Naive thymus-derived CD4-positive, alpha-beta T cell (primary cell): Measurements from ENCODE around the gene KCNK15. TPM values are rescaled to one million over a fixed set of nuclear protein-coding genes. Genes with fewer than 3 reads are reported as not detected.
A peak's percentile ranks its signal among the peaks of the same experiment; 100 is the strongest.

Experiments used
- ATAC-seq: fragments of 150-1000 bp; cut with Tn5 transposase; 2 replicates; pipeline ENCODE4 v1.10.0; 2021; ENCODE audit warnings: mild to moderate bottlenecking, moderate library complexity
- CTCF ChIA-PET: fragments of 350-600 bp; sonication (Branson Sonifier 250); formaldehyde crosslinking; loops from one replicate; lab custom pipeline; 2021; ENCODE audit warnings: antibody characterized with exemption; lab: Charles Lee
- POLR2A ChIA-PET: fragments of 350-600 bp; sonication (Branson Sonifier 250); formaldehyde crosslinking; loops from one replicate; lab custom pipeline; 2021; ENCODE audit warnings: antibody characterized with exemption, inconsistent platforms; lab: Charles Lee
- DNase-seq, 9 donors: peaks; one replicate each; pipeline versions ENCODE4 v3.0.0 to v3.0.0-alpha.2; 2020 to 2022; ENCODE audit warnings: mixed read lengths in 1 of 9
- H3K27ac ChIP-seq: one replicate; pipeline ENCODE4 v1.7.0; 2013; ENCODE audit warnings: mild to moderate bottlenecking, low read depth, low read length, moderate library complexity
- H3K27me3 ChIP-seq, 2 donors: one replicate each; pipeline ENCODE4 v1.7.0; 2013; ENCODE audit warnings: low read length in 2 of 2, mild to moderate bottlenecking in 2 of 2, moderate library complexity in 2 of 2; ENCODE audit not compliant: control insufficient read depth in 2 of 2, insufficient read depth in 2 of 2
- H3K36me3 ChIP-seq, 3 experiments: 1 replicate in 2 of 3; 2 replicates in 1 of 3; pipeline ENCODE4 v1.7.0; 2013; ENCODE audit warnings: low read length in 3 of 3, mild to moderate bottlenecking in 3 of 3, moderate library complexity in 1 of 3; ENCODE audit not compliant: insufficient read depth in 3 of 3, control insufficient read depth in 2 of 3
- H3K4me1 ChIP-seq, 2 donors: one replicate each; pipeline ENCODE4 v1.7.0; 2013; ENCODE audit warnings: low read length in 2 of 2, mild to moderate bottlenecking in 2 of 2, moderate library complexity in 1 of 2; ENCODE audit not compliant: control insufficient read depth in 2 of 2, insufficient read depth in 2 of 2
- H3K4me3 ChIP-seq: 2 replicates; pipeline ENCODE4 v1.7.0; 2013; ENCODE audit warnings: mild to moderate bottlenecking, low read length
- H3K9me3 ChIP-seq, 3 experiments: 1 replicate in 2 of 3; 2 replicates in 1 of 3; pipeline ENCODE4 v1.7.0; 2013; ENCODE audit warnings: low read length in 3 of 3; ENCODE audit not compliant: control insufficient read depth in 2 of 3
- H3K27ac Mint-ChIP-seq, 9 donors: one replicate each; pipeline ENCODE4 v1.8.0; 2020 to 2022; ENCODE audit warnings: mixed read lengths in 9 of 9, mild to moderate bottlenecking in 8 of 9, moderate library complexity in 5 of 9, inconsistent platforms in 2 of 9
- H3K27me3 Mint-ChIP-seq, 5 donors: one replicate each; pipeline ENCODE4 v1.8.0; 2021 to 2022; ENCODE audit warnings: mixed read lengths in 5 of 5, mild to moderate bottlenecking in 1 of 5
- H3K36me3 Mint-ChIP-seq, 5 donors: one replicate each; pipeline ENCODE4 v1.8.0; 2020 to 2022; ENCODE audit warnings: mixed read lengths in 5 of 5, mild to moderate bottlenecking in 3 of 5, inconsistent platforms in 1 of 5
- H3K4me1 Mint-ChIP-seq, 7 donors: one replicate each; pipeline ENCODE4 v1.8.0; 2020 to 2022; ENCODE audit warnings: mixed read lengths in 7 of 7, mild to moderate bottlenecking in 3 of 7, inconsistent platforms in 1 of 7
- H3K4me3 Mint-ChIP-seq, 10 donors: one replicate each; pipeline ENCODE4 v1.8.0; 2020 to 2022; ENCODE audit warnings: mild to moderate bottlenecking in 10 of 10, mixed read lengths in 10 of 10, moderate library complexity in 6 of 10, inconsistent platforms in 2 of 10
- H3K9me3 Mint-ChIP-seq, 11 donors: one replicate each; pipeline ENCODE4 v1.8.0; 2020 to 2022; ENCODE audit warnings: mixed read lengths in 11 of 11, mild to moderate bottlenecking in 4 of 11, inconsistent platforms in 1 of 11, moderate library complexity in 1 of 11
- intact Hi-C, 2 donors: fragments of 100-400 bp; cut with micrococcal nuclease; formaldehyde crosslinking; loops; one replicate each; pipeline ENCODE4 v1.15.1; 2023
- polyA plus RNA-seq, 2 donors: library from polyadenylated mRNA; unstranded; fragments of 300-500 nt; fragmentation: Illumina TruSeq; gene quantifications; one replicate each; pipeline ENCODE4 v1.2.3, GENCODE V29; 2021
- total RNA-seq, 6 experiments: library from RNA in 5 of 6; stranded (reverse) in 5 of 6; gene quantifications; 1 replicate in 5 of 6; 2 replicates in 1 of 6; pipeline ENCODE4 v1.2.3 and lab custom pipeline; 2021 to 2026

KCNK15 gene
- total and polyA plus RNA-seq, 7 experiments from 2014 or later = 0.19 TPM; not detected in 6

- H3K27me3 ChIP-seq = no peaks in the 10 kb centered on the region
- Mint-ChIP-seq H3K4me1 (peaks cover 10 to 20% (median 15%) of the 10 kb centered on the region in 7 donors), H3K9me3 (peaks cover 0 to 9% (median 0%) of the 10 kb centered on the region in 11 donors), H3K4me3 (no peak overlapping the region), H3K27ac (no peak overlapping the region), H3K36me3 (peaks cover 0 to 13% (median 0%) of the 10 kb centered on the region in 5 donors), H3K27me3 (no peaks in the 10 kb centered on the region)
- ATAC-seq (no peak), DNase-seq (no peak)
- CTCF ChIA-PET = interaction anchor here (0.6 to 2.1 kb wide), 9 partner anchors 43 to 519 kb away, joined by 3 to 8 read pairs (median 4); partner anchors contain the start of gene ADA
- POLR2A ChIA-PET = no interaction called here
- H3K4me3 ChIP-seq = no peak overlapping the region
- H3K27ac ChIP-seq = no peak overlapping the region
- no peaks in the 10 kb centered on the region for H3K36me3 ChIP-seq
- intact Hi-C loops = loop anchor here (2.0 to 10.0 kb wide), 6 partner anchors 118 to 418 kb away; partner anchors contain the start of genes SERINC3 (in 2 of the 2), FITM2 (in 1 of the 2), TTPAL (in 1 of the 2) and YWHAB (in 1 of the 2)
- no peaks in the 10 kb centered on the region for H3K9me3 ChIP-seq
- no peaks in the 10 kb centered on the region for H3K4me1 ChIP-seq
These were observed 13.3 kb upstream of the KCNK15 start for GRCh38 chr20:44732327-44732726.

GRCh38 chr20:44733341-44734069 is 12.2 kb upstream of the KCNK15 start:
- H3K4me1 Mint-ChIP-seq = peaks cover 11 to 23% (median 20%) of the 10 kb centered on the region in 7 donors
- H3K4me3 Mint-ChIP-seq = no peak overlapping the region
- peaks cover 0 to 18% (median 0%) of the 10 kb centered on the region in 5 donors for H3K36me3 Mint-ChIP-seq
- Histone ChIP-seq H3K9me3 (no peaks in the 10 kb centered on the region), H3K27me3 (no peaks in the 10 kb centered on the region), H3K36me3 (no peaks in the 10 kb centered on the region), H3K27ac (no peak overlapping the region), H3K4me3 (no peak overlapping the region), H3K4me1 (no peaks in the 10 kb centered on the region)
- ATAC-seq (peak; percentile 77), DNase-seq (peak; percentile 34 to 73 (median 57))
- peaks cover 0 to 10% (median 0%) of the 10 kb centered on the region in 11 donors for H3K9me3 Mint-ChIP-seq
- no peaks in the 10 kb centered on the region for H3K27me3 Mint-ChIP-seq
- POLR2A ChIA-PET = interaction anchor here (1.1 kb wide), 1 partner anchor 123 kb away, joined by 4 read pairs; no protein-coding TSS in a partner anchor
- H3K27ac Mint-ChIP-seq = peak overlapping the region in 1 of 9 donors; percentile 32
- CTCF ChIA-PET = interaction anchor here (0.9 to 2.1 kb wide), 9 partner anchors 48 to 520 kb away, joined by 3 to 8 read pairs (median 6); no protein-coding TSS in a partner anchor
- intact Hi-C loops = loop anchor here (1.0 to 10.0 kb wide), 14 partner anchors 48 to 617 kb away; partner anchors contain the start of genes SERINC3 (in 2 of the 2), FITM2 (in 1 of the 2), TTPAL (in 1 of the 2) and YWHAB (in 1 of the 2)

- no peak overlapping the region for H3K27ac ChIP-seq
- H3K27me3 ChIP-seq = no peaks in the 10 kb centered on the region
- CTCF ChIA-PET = no interaction called here
- no peaks in the 10 kb centered on the region for H3K27me3 Mint-ChIP-seq
- no peaks in the 10 kb centered on the region for H3K36me3 ChIP-seq
- H3K4me1 Mint-ChIP-seq = peaks cover 14 to 27% (median 25%) of the 10 kb centered on the region in 7 donors
- peaks cover 0 to 21% (median 0%) of the 10 kb centered on the region in 5 donors for H3K36me3 Mint-ChIP-seq
- no peak overlapping the region for H3K4me3 ChIP-seq
- H3K4me3 Mint-ChIP-seq = no peak overlapping the region
- peaks cover 0 to 13% (median 0%) of the 10 kb centered on the region in 11 donors for H3K9me3 Mint-ChIP-seq
- POLR2A ChIA-PET = no interaction called here
- ATAC-seq (no peak), DNase-seq (no peak)
- intact Hi-C loops = loop anchor here (2.0 to 10.0 kb wide), 6 partner anchors 120 to 518 kb away; partner anchors contain the start of genes SERINC3 (in 2 of the 2), FITM2 (in 1 of the 2) and YWHAB (in 1 of the 2)
- no peaks in the 10 kb centered on the region for H3K9me3 ChIP-seq
- no peaks in the 10 kb centered on the region for H3K4me1 ChIP-seq
- no peak overlapping the region for H3K27ac Mint-ChIP-seq
These were observed 10.7 kb upstream of the KCNK15 start for GRCh38 chr20:44734938-44735337.

GRCh38 chr20:44735816-44736169 is 9.9 kb upstream of the KCNK15 start:
- ChIA-PET POLR2A (no interaction called here), CTCF (no interaction called here)
- peaks cover 11 to 27% (median 25%) of the 10 kb centered on the region in 7 donors for H3K4me1 Mint-ChIP-seq
- H3K9me3 Mint-ChIP-seq = peaks cover 0 to 13% (median 0%) of the 10 kb centered on the region in 11 donors
- no peaks in the 10 kb centered on the region for H3K27me3 ChIP-seq
- H3K27ac ChIP-seq = no peak overlapping the region
- peak overlapping the region in 5 of 9 donors; percentile 13 to 91 (median 71) for H3K27ac Mint-ChIP-seq
- peaks cover 0 to 21% (median 0%) of the 10 kb centered on the region in 5 donors for H3K36me3 Mint-ChIP-seq
- H3K4me1 ChIP-seq = no peaks in the 10 kb centered on the region
- no peak for DNase-seq
- no peaks in the 10 kb centered on the region for H3K36me3 ChIP-seq
- ATAC-seq = no peak
- H3K4me3 ChIP-seq = no peak overlapping the region
- peak overlapping the region in 7 of 10 donors; percentile 29 to 83 (median 72) for H3K4me3 Mint-ChIP-seq
- no peaks in the 10 kb centered on the region for H3K9me3 ChIP-seq
- H3K27me3 Mint-ChIP-seq = no peaks in the 10 kb centered on the region
- intact Hi-C loops = loop anchor here (2.0 to 10.0 kb wide), 6 partner anchors 121 to 525 kb away; partner anchors contain the start of genes FITM2 (in 1 of the 2), OSER1 (in 1 of the 2), SERINC3 (in 1 of the 2) and YWHAB (in 1 of the 2)

GRCh38 chr20:44736170-44737021 is 9.3 kb upstream of the KCNK15 start:
- Histone ChIP-seq H3K36me3 (no peaks in the 10 kb centered on the region), H3K4me1 (no peaks in the 10 kb centered on the region), H3K4me3 (no peak overlapping the region), H3K27me3 (no peaks in the 10 kb centered on the region), H3K27ac (no peak overlapping the region), H3K9me3 (no peaks in the 10 kb centered on the region)
- H3K27me3 Mint-ChIP-seq = peaks cover 0 to 2% (median 0%) of the 10 kb centered on the region in 5 donors
- ChIA-PET POLR2A (no interaction called here), CTCF (interaction anchor here (0.9 to 1.3 kb wide), 2 partner anchors 10 to 53 kb away, joined by 3 read pairs; no protein-coding TSS in a partner anchor)
- H3K36me3 Mint-ChIP-seq = peaks cover 0 to 21% (median 0%) of the 10 kb centered on the region in 5 donors
- ATAC-seq (peak; percentile 79), DNase-seq (peak in 7 of 9 donors; percentile 29 to 50 (median 42))
- H3K4me1 Mint-ChIP-seq = peaks cover 11 to 27% (median 25%) of the 10 kb centered on the region in 7 donors
- H3K4me3 Mint-ChIP-seq = peak overlapping the region; percentile 29 to 83 (median 71)
- intact Hi-C loops = loop anchor here (2.0 to 10.0 kb wide), 5 partner anchors 122 to 526 kb away; partner anchors contain the start of genes FITM2 (in 1 of the 2), OSER1 (in 1 of the 2), SERINC3 (in 1 of the 2) and YWHAB (in 1 of the 2)
- H3K9me3 Mint-ChIP-seq = peaks cover 0 to 13% (median 0%) of the 10 kb centered on the region in 11 donors
- peak overlapping the region; percentile 13 to 91 (median 79) for H3K27ac Mint-ChIP-seq
